HepG2 (cell line): ENCODE data around the gene AFAP1. TPM values are rescaled to one million over a fixed set of nuclear protein-coding genes. Genes with fewer than 3 reads are reported as not detected.

ENCODE experiments used
- ATAC-seq: fragments of 200-7000 bp; cut with Tn5 transposase; 3 replicates; pipeline ENCODE4 v1.9.1; 2020; ENCODE audit warnings: mild to moderate bottlenecking, moderate library complexity
- BruUV-seq: library from RNA; stranded (reverse); fragments of 400-500 nt; replicated peaks from 2 replicates; lab custom pipeline; 2021; lab: Mats Ljungman, UMichigan
- CTCF ChIA-PET: fragments of 300-600 bp; formaldehyde crosslinking; extraction: SDS; loops from one replicate; lab custom pipeline; 2021; ENCODE audit warnings: low total read pairs, inconsistent platforms, low intra/inter-chr PET ratio; lab: Yijun Ruan, JAX
- POLR2A ChIA-PET: fragments of 350-600 bp; sonication (Branson Sonifier 250); formaldehyde crosslinking; loops from one replicate; lab custom pipeline; 2020; ENCODE audit warnings: antibody characterized with exemption, inconsistent platforms; lab: Yijun Ruan, JAX
- DNase-seq: peaks from one replicate; pipeline ENCODE4 v3.0.0-alpha.2; 2015; ENCODE audit warnings: low spot score
- FAIRE-seq: peaks from 3 replicates; lab custom pipeline; 2011; peaks lifted over from hg19 to GRCh38; lab: Jason Lieb, UNC
- H2AFZ ChIP-seq: one replicate; pipeline ENCODE4 v1.6.1; 2011; ENCODE audit warnings: low read length, inconsistent platforms
- H3K27ac ChIP-seq: fragments of 300-600 bp; 3 replicates; pipeline ENCODE4 v1.8.0; 2011; ENCODE audit warnings: mixed run types, mild to moderate bottlenecking, mixed read lengths, low read length, inconsistent platforms; ENCODE audit not compliant: insufficient read depth; ENCODE audit errors: extremely low read length
- H3K27me3 ChIP-seq, 2 experiments: fragments of 200-600 bp in 1 of 2; 2 replicates in 1 of 2; 3 replicates in 1 of 2; pipeline versions ENCODE4 v1.6.0 to v1.8.0; 2011; ENCODE audit warnings: low read length in 2 of 2, mild to moderate bottlenecking in 2 of 2, moderate library complexity in 2 of 2, inconsistent platforms in 1 of 2; ENCODE audit not compliant: insufficient read depth in 2 of 2, control insufficient read depth in 1 of 2
- H3K36me3 ChIP-seq, 2 experiments: fragments of 200-600 bp in 1 of 2; replicated peaks in 1 of 2; 2 replicates in 1 of 2; 3 replicates in 1 of 2; pipeline versions ENCODE4 v1.5.1 to v1.8.0; 2011; ENCODE audit warnings: low read length in 2 of 2, inconsistent platforms in 1 of 2; ENCODE audit not compliant: insufficient read depth in 2 of 2, control insufficient read depth in 1 of 2
- H3K4me1 ChIP-seq: 2 replicates; pipeline ENCODE4 v1.5.1; 2012; ENCODE audit warnings: low read length, inconsistent platforms; ENCODE audit not compliant: insufficient read depth
- H3K4me2 ChIP-seq: 2 replicates; pipeline ENCODE4 v1.6.0; 2011; ENCODE audit warnings: low read depth, low read length, inconsistent platforms
- H3K4me3 ChIP-seq, 3 experiments: fragments of 200-600 bp in 1 of 3; sonication (generic), shearing (Covaris generic) in 1 of 3; replicated peaks in 1 of 3; 2 replicates each; pipeline ENCODE4 v1.5.1; 2011 to 2016; ENCODE audit warnings: low read length in 3 of 3, inconsistent platforms in 2 of 3, low read depth in 2 of 3, mild to moderate bottlenecking in 2 of 3, control low read depth in 1 of 3, mixed read lengths in 1 of 3; ENCODE audit not compliant: insufficient read depth in 1 of 3
- H3K79me2 ChIP-seq: one replicate; pipeline ENCODE4 v1.6.1; 2011; ENCODE audit warnings: low read length, inconsistent platforms; ENCODE audit not compliant: insufficient read depth
- H3K9ac ChIP-seq: 2 replicates; pipeline ENCODE4 v1.6.0; 2011; ENCODE audit warnings: mild to moderate bottlenecking, low read depth, low read length, inconsistent platforms; ENCODE audit not compliant: insufficient read depth
- H3K9me3 ChIP-seq: 2 replicates; pipeline ENCODE4 v1.5.1; 2012; ENCODE audit warnings: mild to moderate bottlenecking, low read length
- H4K20me1 ChIP-seq: 2 replicates; pipeline ENCODE4 v1.6.0; 2011; ENCODE audit warnings: inconsistent platforms, mild to moderate bottlenecking, low read length, moderate library complexity; ENCODE audit not compliant: insufficient read depth
- CBFB ChIP-seq: sonication (generic); formaldehyde crosslinking; IDR thresholded peaks from 2 replicates; pipeline ENCODE4 v1.4.0; 2020; ENCODE audit warnings: missing genetic modification reagents
- HHEX ChIP-seq: IDR thresholded peaks from 2 replicates; pipeline ENCODE4 v1.6.1; 2016; ENCODE audit warnings: control low read depth
- KMT2A ChIP-seq: sonication (generic); formaldehyde crosslinking; IDR thresholded peaks from 2 replicates; pipeline ENCODE4 v1.4.0; 2020; ENCODE audit warnings: missing genetic modification reagents
- MIER2 ChIP-seq: IDR thresholded peaks from 2 replicates; pipeline ENCODE4 v1.6.1; 2016; ENCODE audit warnings: missing biosample characterization, missing genetic modification reagents
- MTF2 ChIP-seq: sonication (generic); formaldehyde crosslinking; IDR thresholded peaks from 2 replicates; pipeline ENCODE4 v1.5.0; 2020; ENCODE audit warnings: missing genetic modification reagents, borderline replicate concordance
- PLRG1 ChIP-seq: fragments of 450-650 bp; conservative IDR thresholded peaks from 2 replicates; pipeline ENCODE4 v1.6.1; 2016
- POGK ChIP-seq: sonication (generic); formaldehyde crosslinking; conservative IDR thresholded peaks from 2 replicates; pipeline ENCODE4 v1.8.0; 2022; ENCODE audit warnings: mild to moderate bottlenecking, moderate library complexity, missing genetic modification reagents
- SIX1 ChIP-seq: sonication (generic); formaldehyde crosslinking; IDR thresholded peaks from 2 replicates; pipeline ENCODE4 v1.4.0; 2020; ENCODE audit warnings: missing genetic modification reagents, borderline replicate concordance
- STAT6 ChIP-seq: sonication (generic); formaldehyde crosslinking; IDR thresholded peaks from 2 replicates; pipeline ENCODE4 v1.4.0; 2020; ENCODE audit warnings: missing genetic modification reagents, mild to moderate bottlenecking, borderline replicate concordance
- TAF15 ChIP-seq: fragments of 200-400 bp; formaldehyde crosslinking; IDR thresholded peaks from one replicate; pipeline ENCODE4 v1.6.1; 2018; ENCODE audit warnings: mild to moderate bottlenecking, low read depth, low read length; ENCODE audit not compliant: poor library complexity, severe bottlenecking
- ZFAT ChIP-seq: sonication (generic); formaldehyde crosslinking; conservative IDR thresholded peaks from 2 replicates; pipeline ENCODE4 v1.8.1; 2023; ENCODE audit warnings: missing genetic modification reagents, inconsistent platforms
- ZFP41 ChIP-seq: sonication (generic); formaldehyde crosslinking; IDR thresholded peaks from 2 replicates; pipeline ENCODE4 v1.4.0; 2020; ENCODE audit warnings: mild to moderate bottlenecking, missing genetic modification reagents, borderline replicate concordance
- ZFP82 ChIP-seq: sonication (generic); formaldehyde crosslinking; IDR thresholded peaks from 2 replicates; pipeline ENCODE4 v1.5.1; 2020; ENCODE audit warnings: mild to moderate bottlenecking, missing genetic modification reagents, borderline replicate concordance
- ZNF207 ChIP-seq: fragments of 450-650 bp; IDR thresholded peaks from 2 replicates; pipeline ENCODE4 v1.6.1; 2016; ENCODE audit warnings: antibody characterized with exemption, borderline replicate concordance
- ZNF331 ChIP-seq: sonication (generic); formaldehyde crosslinking; IDR thresholded peaks from 2 replicates; pipeline ENCODE4 v1.4.0; 2020; ENCODE audit warnings: missing genetic modification reagents
- ZNF432 ChIP-seq: sonication (generic); formaldehyde crosslinking; IDR thresholded peaks from 2 replicates; pipeline ENCODE4 v1.5.0; 2020; ENCODE audit warnings: missing genetic modification reagents, mild to moderate bottlenecking, borderline replicate concordance
- ZNF598 ChIP-seq: sonication (generic); formaldehyde crosslinking; IDR thresholded peaks from 2 replicates; pipeline ENCODE4 v1.5.1; 2020; ENCODE audit warnings: mild to moderate bottlenecking, missing genetic modification reagents, borderline replicate concordance
- WGBS: methylation state at CpG from one replicate; pipeline ENCODE4 v1.1.6; 2017; ENCODE audit warnings: low lambda C conversion rate; 5-methylcytosine and 5-hydroxymethylcytosine counted together
- in situ Hi-C: cut with HindIII; loops from 2 replicates; pipeline ENCODE4 v1.10.0; 2017; ENCODE audit warnings: low pct_unique_long_range_greater_than_20kb; ENCODE audit not compliant: extremely low pct_ligation_motif_present
- intact Hi-C: fragments of 100-400 bp; cut with micrococcal nuclease; formaldehyde crosslinking; loops from one replicate; pipeline ENCODE4 v1.10.0; 2022; ENCODE audit not compliant: unreplicated experiment
- polyA plus RNA-seq, 8 experiments: library from polyadenylated mRNA; depleted of rRNA in 3 of 8; stranded (reverse) in 7 of 8; unstranded in 1 of 8; fragments of >200 nt; fragmentation: Illumina TruSeq in 4 of 8; extraction: Trizol in 4 of 8; gene quantifications; 2 replicates each; pipeline versions ENCODE4 v1.2.1 to v1.2.3, GENCODE V29; 2011 to 2016; ENCODE audit warnings: low read depth in 4 of 8, missing spikeins in 1 of 8, mixed read lengths in 1 of 8; ENCODE audit not compliant: insufficient read depth in 1 of 8
- total RNA-seq, 5 experiments: library from RNA; depleted of rRNA; stranded (reverse); fragments of >200 nt; fragmentation: Illumina TruSeq; extraction: Trizol; gene quantifications; 2 replicates each; pipeline ENCODE4 v1.2.3, GENCODE V29; 2016; ENCODE audit warnings: low read depth in 1 of 5

The AFAP1 gene
- total and polyA plus RNA-seq, 2 of the 13 experiments (the other 11 are each of a cell fraction or from before 2014, with no cell fraction given) = 2.5 TPM

GRCh38 chr4:7714176-7714575 is 225.5 kb downstream of the AFAP1 start:
- Histone ChIP-seq H3K4me3 (no peak overlapping the region), H3K9ac (no peak overlapping the region), H3K27ac (no peak overlapping the region), H3K27me3 (no peaks in the 10 kb centered on the region)
- TF ChIP-seq ZNF598 (CRISPR knock-in tag) = no peak
- TF ChIP-seq ZNF331 (CRISPR knock-in tag) = no peak
- no peak for TF ChIP-seq ZFP82 (CRISPR knock-in tag)
- TF ChIP-seq STAT6 = no peak
- no peak for TF ChIP-seq MTF2 (CRISPR knock-in tag)
- TF ChIP-seq ZFP41 = no peak
- TF ChIP-seq, all 625 proteins: peak for 0
- Histone ChIP-seq H2AFZ (no peak overlapping the region), H3K79me2 (no peaks in the 10 kb centered on the region), H3K4me1 (0 out of 2 replicates have a peak, but pooled peaks cover under 1% of the 10 kb centered on the region), H4K20me1 (no peaks in the 10 kb centered on the region), H3K36me3 (no peaks in the 10 kb centered on the region), H3K9me3 (no peaks in the 10 kb centered on the region), H3K4me2 (no peak overlapping the region)
- WGBS = 92% methylated on average over 19 of the region's 20 CpGs
- ChIA-PET CTCF (no interaction called here), POLR2A (no interaction called here)
- intact Hi-C loops (no loop called here), in situ Hi-C loops (no loop called here)
- no peak for DNase-seq
- BruUV-seq = no TSS peak
- FAIRE-seq = no peak
- ATAC-seq = no peak

- Histone ChIP-seq H3K27ac (no peak overlapping the region), H2AFZ (no peak overlapping the region), H3K9ac (no peak overlapping the region), H4K20me1 (no peaks in the 10 kb centered on the region), H3K9me3 (no peaks in the 10 kb centered on the region), H3K4me3 (no peak overlapping the region), H3K79me2 (no peaks in the 10 kb centered on the region), H3K4me1 (no peaks in the 10 kb centered on the region), H3K4me2 (no peak overlapping the region), H3K27me3 (no peaks in the 10 kb centered on the region), H3K36me3 (no peaks in the 10 kb centered on the region)
- WGBS = 80% methylated on average over 1 of the region's 7 CpGs
- in situ Hi-C loops = no loop called here
- no TSS peak for BruUV-seq
- ChIA-PET POLR2A (no interaction called here), CTCF (no interaction called here)
- no peak for DNase-seq
- ATAC-seq = no peak
- intact Hi-C loops = no loop called here
- no peak for FAIRE-seq
- TF ChIP-seq ZFAT (CRISPR knock-in tag) (no peak), HHEX (CRISPR knock-in tag) (no peak), POGK (CRISPR knock-in tag) (no peak), ZNF432 (no peak), CBFB (no peak), MIER2 (CRISPR knock-in tag) (no peak), ZNF207 (no peak), KMT2A (CRISPR knock-in tag) (no peak), TAF15 (no peak), PLRG1 (no peak), SIX1 (CRISPR knock-in tag) (no peak)
Observed at GRCh38 chr4:7713757-7714156, 225.9 kb downstream of the AFAP1 start.
